Measurements from ENCODE around the gene CRTC1.

Gene CRTC1

DNA sequence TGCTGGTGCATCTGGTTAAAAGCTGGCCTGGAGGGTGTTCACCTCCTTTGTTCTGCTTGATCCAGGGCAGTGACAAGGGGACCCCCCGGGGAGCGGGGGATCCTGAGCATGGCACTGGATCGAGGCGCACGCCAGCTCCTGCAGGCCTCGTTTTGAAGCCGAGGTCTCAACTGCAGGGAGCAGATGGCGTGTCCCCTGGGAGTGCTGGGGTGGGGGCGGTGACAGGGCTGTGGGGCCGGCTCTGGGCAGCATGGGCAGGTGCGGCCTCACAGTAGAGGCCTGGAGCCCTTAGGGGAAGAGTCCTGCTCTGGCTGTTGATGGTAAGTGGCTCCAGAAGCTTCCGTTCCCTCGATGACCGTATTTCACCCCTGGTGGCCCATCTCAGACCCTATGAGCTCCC lies 51.8 kb downstream of the CRTC1 start:
- H3K27me3 ChIP-seq (ENCODE audit: insufficient read depth, low read length, poor library complexity): no peaks in the 10 kb centered on the region
- TF ChIP-seq EZH2 (IDR thresholded peaks at IDR 0.05; ENCODE audit: borderline replicate concordance, low read depth, low read length, severe bottlenecking): no peak
- TF ChIP-seq, protein P1, sequence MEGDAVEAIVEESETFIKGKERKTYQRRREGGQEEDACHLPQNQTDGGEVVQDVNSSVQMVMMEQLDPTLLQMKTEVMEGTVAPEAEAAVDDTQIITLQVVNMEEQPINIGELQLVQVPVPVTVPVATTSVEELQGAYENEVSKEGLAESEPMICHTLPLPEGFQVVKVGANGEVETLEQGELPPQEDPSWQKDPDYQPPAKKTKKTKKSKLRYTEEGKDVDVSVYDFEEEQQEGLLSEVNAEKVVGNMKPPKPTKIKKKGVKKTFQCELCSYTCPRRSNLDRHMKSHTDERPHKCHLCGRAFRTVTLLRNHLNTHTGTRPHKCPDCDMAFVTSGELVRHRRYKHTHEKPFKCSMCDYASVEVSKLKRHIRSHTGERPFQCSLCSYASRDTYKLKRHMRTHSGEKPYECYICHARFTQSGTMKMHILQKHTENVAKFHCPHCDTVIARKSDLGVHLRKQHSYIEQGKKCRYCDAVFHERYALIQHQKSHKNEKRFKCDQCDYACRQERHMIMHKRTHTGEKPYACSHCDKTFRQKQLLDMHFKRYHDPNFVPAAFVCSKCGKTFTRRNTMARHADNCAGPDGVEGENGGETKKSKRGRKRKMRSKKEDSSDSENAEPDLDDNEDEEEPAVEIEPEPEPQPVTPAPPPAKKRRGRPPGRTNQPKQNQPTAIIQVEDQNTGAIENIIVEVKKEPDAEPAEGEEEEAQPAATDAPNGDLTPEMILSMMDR (IDR thresholded peaks at IDR 0.05; ENCODE audit: borderline replicate concordance, extremely low read depth, low read length, poor library complexity, severe bottlenecking): no peak
- H3K9ac ChIP-seq (ENCODE audit: low read depth, low read length): no peak overlapping the region
- no peaks in the 10 kb centered on the region for H3K4me1 ChIP-seq (ENCODE audit: insufficient read depth, low read length)
- H3K79me2 ChIP-seq (ENCODE audit: insufficient read depth, low read length): no peaks in the 10 kb centered on the region
- no peak for ATAC-seq (ENCODE audit: insufficient read depth, low read depth)
- no peak overlapping the region for H2AFZ ChIP-seq (ENCODE audit: low read depth, low read length)
- no peak overlapping the region for H3K4me3 ChIP-seq (ENCODE audit: low read depth in 1 of 2, low read length in 2 of 2)
- no peaks in the 10 kb centered on the region for H3K36me3 ChIP-seq (ENCODE audit: insufficient read depth, low read length)
- H3K9me3 ChIP-seq (ENCODE audit: insufficient read depth, low read length, severe bottlenecking): no peaks in the 10 kb centered on the region
- H4K20me1 ChIP-seq (ENCODE audit: insufficient read depth, low read length): peaks cover 37% of the 10 kb centered on the region
- DNase-seq: no peak
- no peak overlapping the region for H3K4me2 ChIP-seq (ENCODE audit: insufficient read depth, low read length)
- H3K27ac ChIP-seq (ENCODE audit: low read length): no peak overlapping the region

DNA sequence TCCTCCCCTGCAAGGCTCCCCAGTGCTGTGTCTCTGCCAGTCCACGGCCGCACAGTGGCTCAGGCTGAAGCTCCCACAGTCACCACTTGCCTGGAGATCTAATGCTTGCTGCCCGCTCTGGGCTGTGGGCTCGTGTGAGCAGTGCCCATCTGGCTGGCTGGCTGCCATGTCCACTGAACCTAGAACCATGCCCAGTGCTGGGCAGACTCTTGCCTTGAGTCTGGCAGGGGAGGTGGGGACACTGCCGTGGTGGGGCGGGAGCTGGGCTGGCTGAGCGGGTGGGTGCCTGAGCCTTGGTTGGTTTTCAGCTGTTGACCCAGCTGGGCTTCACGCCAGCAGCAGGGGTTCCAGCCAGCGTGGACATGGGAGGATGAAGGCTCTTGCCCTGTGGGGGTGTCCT lies 52.3 kb downstream of the CRTC1 start:
- H3K36me3 ChIP-seq (ENCODE audit: insufficient read depth, low read length): no peaks in the 10 kb centered on the region
- no peak overlapping the region for H3K27ac ChIP-seq (ENCODE audit: low read length)
- no peak overlapping the region for H3K4me3 ChIP-seq (ENCODE audit: low read depth in 1 of 2, low read length in 2 of 2)
- no peaks in the 10 kb centered on the region for H3K9me3 ChIP-seq (ENCODE audit: insufficient read depth, low read length, severe bottlenecking)
- no peak for TF ChIP-seq EZH2 (IDR thresholded peaks at IDR 0.05; ENCODE audit: borderline replicate concordance, low read depth, low read length, severe bottlenecking)
- TF ChIP-seq, protein P1 (IDR thresholded peaks at IDR 0.05; ENCODE audit: borderline replicate concordance, extremely low read depth, low read length, poor library complexity, severe bottlenecking): no peak
- no peaks in the 10 kb centered on the region for H3K4me1 ChIP-seq (ENCODE audit: insufficient read depth, low read length)
- H4K20me1 ChIP-seq (ENCODE audit: insufficient read depth, low read length): peaks cover 37% of the 10 kb centered on the region
- DNase-seq (no peak), ATAC-seq (ENCODE audit: insufficient read depth, low read depth) (no peak)
- H3K4me2 ChIP-seq (ENCODE audit: insufficient read depth, low read length): no peak overlapping the region
- no peak overlapping the region for H3K9ac ChIP-seq (ENCODE audit: low read depth, low read length)
- H3K27me3 ChIP-seq (ENCODE audit: insufficient read depth, low read length, poor library complexity): no peaks in the 10 kb centered on the region
- H3K79me2 ChIP-seq (ENCODE audit: insufficient read depth, low read length): no peaks in the 10 kb centered on the region
- no peak overlapping the region for H2AFZ ChIP-seq (ENCODE audit: low read depth, low read length)

DNA sequence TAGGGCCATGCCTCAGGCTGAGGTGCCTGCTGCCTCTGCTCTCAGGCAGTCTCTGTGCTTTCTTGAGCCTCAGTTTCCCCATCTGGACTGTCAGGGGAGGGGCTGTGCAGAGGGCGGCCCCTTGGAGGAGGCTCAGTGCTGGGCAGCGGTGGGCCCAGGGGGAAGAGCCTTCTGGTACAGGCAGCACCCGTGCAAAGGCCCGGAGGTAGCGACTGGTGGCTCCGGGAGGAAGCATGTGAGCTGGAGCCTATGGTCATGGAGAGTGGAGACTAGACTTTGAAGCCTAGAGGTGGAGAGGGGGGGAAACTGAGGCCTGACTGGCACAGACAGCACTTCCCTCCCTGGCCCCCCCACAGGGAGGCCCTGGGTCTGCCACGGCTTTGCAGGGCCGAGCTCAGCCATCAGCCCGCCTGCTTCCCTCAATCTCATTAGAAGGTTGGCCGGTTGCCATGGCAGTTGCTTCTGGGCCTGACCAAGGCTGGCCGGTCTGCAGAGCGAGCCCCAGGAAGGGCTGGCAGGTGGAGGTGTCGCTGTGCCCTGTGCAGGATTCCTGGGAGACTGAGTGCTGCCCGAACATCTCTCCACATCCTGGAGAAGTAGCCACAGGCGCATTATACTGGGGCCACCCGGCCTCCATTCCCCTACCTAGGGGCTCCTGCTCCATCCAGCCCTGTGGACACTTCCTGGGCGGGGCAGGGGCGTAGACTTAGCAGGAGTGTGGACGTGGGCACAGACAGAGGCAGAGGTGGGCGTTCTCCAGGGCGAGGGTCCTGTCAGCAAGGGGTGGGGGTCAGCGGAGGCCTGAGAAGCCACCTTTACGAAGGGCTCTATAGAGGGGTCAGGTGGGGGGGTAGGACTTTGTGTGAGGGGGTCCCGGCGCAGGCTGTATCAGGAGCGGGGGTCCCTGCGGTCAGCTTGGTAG lies 53.2 kb downstream of the CRTC1 start:
- H4K20me1 ChIP-seq (ENCODE audit: insufficient read depth, low read length): peaks cover 37% of the 10 kb centered on the region
- no peaks in the 10 kb centered on the region for H3K27me3 ChIP-seq (ENCODE audit: insufficient read depth, low read length, poor library complexity)
- H3K27ac ChIP-seq (ENCODE audit: low read length): no peak overlapping the region
- H3K36me3 ChIP-seq (ENCODE audit: insufficient read depth, low read length): no peaks in the 10 kb centered on the region
- no peak overlapping the region for H3K4me3 ChIP-seq (ENCODE audit: low read depth in 1 of 2, low read length in 2 of 2)
- H3K9me3 ChIP-seq (ENCODE audit: insufficient read depth, low read length, severe bottlenecking): no peaks in the 10 kb centered on the region
- no peaks in the 10 kb centered on the region for H3K4me1 ChIP-seq (ENCODE audit: insufficient read depth, low read length)
- no peak overlapping the region for H3K9ac ChIP-seq (ENCODE audit: low read depth, low read length)
- no peak overlapping the region for H3K4me2 ChIP-seq (ENCODE audit: insufficient read depth, low read length)
- DNase-seq (no peak), ATAC-seq (ENCODE audit: insufficient read depth, low read depth) (no peak)
- TF ChIP-seq, protein P1 (IDR thresholded peaks at IDR 0.05; ENCODE audit: borderline replicate concordance, extremely low read depth, low read length, poor library complexity, severe bottlenecking): no peak
- no peaks in the 10 kb centered on the region for H3K79me2 ChIP-seq (ENCODE audit: insufficient read depth, low read length)
- no peak overlapping the region for H2AFZ ChIP-seq (ENCODE audit: low read depth, low read length)
